Mucosa of rectum (tissue), 2 donors: ENCODE measurements around the gene KRTAP13-2.

Source experiments
- H3K27ac ChIP-seq, 2 donors: one replicate each; pipeline ENCODE4 v1.7.0; 2013; ENCODE audit warnings: inconsistent platforms in 2 of 2, low read depth in 2 of 2, low read length in 2 of 2
- H3K27me3 ChIP-seq, 2 donors: one replicate each; pipeline ENCODE4 v1.7.0; 2013; ENCODE audit warnings: low read length in 2 of 2; ENCODE audit not compliant: control insufficient read depth in 2 of 2, insufficient read depth in 2 of 2
- H3K36me3 ChIP-seq, 2 donors: one replicate each; pipeline ENCODE4 v1.7.0; 2013; ENCODE audit warnings: low read length in 2 of 2; ENCODE audit not compliant: control insufficient read depth in 2 of 2, insufficient read depth in 2 of 2
- H3K4me1 ChIP-seq, 2 donors: one replicate each; pipeline ENCODE4 v1.7.0; 2013; ENCODE audit warnings: low read length in 2 of 2, mild to moderate bottlenecking in 1 of 2; ENCODE audit not compliant: control insufficient read depth in 2 of 2, insufficient read depth in 2 of 2
- H3K4me3 ChIP-seq, 2 donors: one replicate each; pipeline ENCODE4 v1.7.0; 2013; ENCODE audit warnings: low read length in 2 of 2
- H3K9ac ChIP-seq, 2 donors: one replicate each; pipeline ENCODE4 v1.7.0; 2013; ENCODE audit warnings: low read length in 2 of 2, low read depth in 1 of 2, mild to moderate bottlenecking in 1 of 2
- H3K9me3 ChIP-seq, 2 donors: one replicate each; pipeline ENCODE4 v1.7.0; 2013; ENCODE audit warnings: low read length in 2 of 2; ENCODE audit not compliant: control insufficient read depth in 2 of 2
- donor health status: healthy.
- donor health status: Normal muscosa, but diverticular disease.

KRTAP13-2 gene

DNA sequence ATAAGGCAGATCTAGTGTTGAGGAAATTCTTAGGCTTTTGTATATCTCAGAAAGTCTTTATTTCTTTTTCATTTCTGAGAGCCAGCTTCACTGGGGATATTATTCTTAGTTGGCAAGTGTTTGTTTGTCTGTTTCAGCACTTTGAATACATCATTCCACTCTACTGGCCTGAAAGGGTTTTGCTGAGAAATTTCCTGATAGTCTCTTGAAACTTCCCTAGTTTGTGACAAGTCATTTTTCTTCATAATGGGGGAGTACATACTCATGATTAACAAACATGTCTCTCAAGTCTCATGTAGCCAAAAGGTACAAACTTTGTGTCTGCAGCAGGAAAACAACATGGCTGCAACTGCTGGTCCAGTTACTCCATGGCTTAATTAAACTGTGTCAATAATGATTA, 45.7 kb downstream of the KRTAP13-2 start:
- no peaks in the 10 kb centered on the region for H3K27me3 ChIP-seq
- H3K27ac ChIP-seq: no peak overlapping the region
- no peaks in the 10 kb centered on the region for H3K4me1 ChIP-seq
- H3K36me3 ChIP-seq: no peaks in the 10 kb centered on the region
- peaks cover 0 to 7% of the 10 kb centered on the region in 2 donors for H3K9me3 ChIP-seq
- no peak overlapping the region for H3K4me3 ChIP-seq
- no peak overlapping the region for H3K9ac ChIP-seq
